GM18870 (cell line): ENCODE measurements around the gene RGS17.
"Not testable (repeated sequence)": the region's sequence is repeated elsewhere in the genome, so short reads cannot be mapped to it uniquely, and the experiment has no call there.

Experiments used
- ATAC-seq: cut with Tn5 transposase; IDR thresholded peaks from one replicate; pipeline ENCODE4 v1.9.1; 2021; ENCODE audit warnings: moderate library complexity; ENCODE audit not compliant: unreplicated experiment

RGS17 gene

GRCh38 chr6:153131037-153131981 lies at the start of gene RGS17:
RGS17 (minus strand) TSS chr6:153131282; CDS start chr6:153044018, 87,264 bp downstream.
- ATAC-seq = no peak

GRCh38 chr6:153172815-153173214 lies 41.7 kb upstream of the RGS17 start:
- no peak for ATAC-seq

- ATAC-seq = no peak
Measured at GRCh38 chr6:153170511-153170910, 39.4 kb upstream of the RGS17 start.

GRCh38 chr6:153167907-153168306 lies 36.8 kb upstream of the RGS17 start:
- no peak for ATAC-seq

GRCh38 chr6:153167061-153167891 lies 36.2 kb upstream of the RGS17 start:
- ATAC-seq = no peak

GRCh38 chr6:153162646-153163045 lies 31.6 kb upstream of the RGS17 start:
- ATAC-seq = no peak

GRCh38 chr6:153162172-153162571 lies 31.1 kb upstream of the RGS17 start:
- no peak for ATAC-seq

GRCh38 chr6:153160221-153160620 lies 29.1 kb upstream of the RGS17 start:
- no peak for ATAC-seq

GRCh38 chr6:153150752-153151440 lies 19.8 kb upstream of the RGS17 start:
- ATAC-seq = no peak

- no peak for ATAC-seq
Measured at GRCh38 chr6:153150371-153150751, 19.3 kb upstream of the RGS17 start.

- ATAC-seq = no peak
Measured at GRCh38 chr6:153149891-153150290, 18.8 kb upstream of the RGS17 start.

GRCh38 chr6:153146413-153146812 lies 15.3 kb upstream of the RGS17 start:
- no peak for ATAC-seq

- no peak for ATAC-seq
Measured at GRCh38 chr6:153145591-153145990, 14.5 kb upstream of the RGS17 start.

GRCh38 chr6:153143200-153143599 lies 12.1 kb upstream of the RGS17 start:
- ATAC-seq = no peak

GRCh38 chr6:153140299-153140698 lies 9.2 kb upstream of the RGS17 start:
- no peak for ATAC-seq

- no peak for ATAC-seq
Measured at GRCh38 chr6:153138930-153139329, 7.8 kb upstream of the RGS17 start.

GRCh38 chr6:153135681-153136080 lies 4.6 kb upstream of the RGS17 start:
- no peak for ATAC-seq

GRCh38 chr6:153133667-153134066 lies 2.6 kb upstream of the RGS17 start:
- ATAC-seq = not testable (repeated sequence)

GRCh38 chr6:153130515-153131036 lies 506 bp downstream of the RGS17 start:
- no peak for ATAC-seq

- no peak for ATAC-seq
Measured at GRCh38 chr6:153129873-153130514, 1.1 kb downstream of the RGS17 start.
